ENCODE data around the gene BRAT1.

BRAT1 gene

DNA sequence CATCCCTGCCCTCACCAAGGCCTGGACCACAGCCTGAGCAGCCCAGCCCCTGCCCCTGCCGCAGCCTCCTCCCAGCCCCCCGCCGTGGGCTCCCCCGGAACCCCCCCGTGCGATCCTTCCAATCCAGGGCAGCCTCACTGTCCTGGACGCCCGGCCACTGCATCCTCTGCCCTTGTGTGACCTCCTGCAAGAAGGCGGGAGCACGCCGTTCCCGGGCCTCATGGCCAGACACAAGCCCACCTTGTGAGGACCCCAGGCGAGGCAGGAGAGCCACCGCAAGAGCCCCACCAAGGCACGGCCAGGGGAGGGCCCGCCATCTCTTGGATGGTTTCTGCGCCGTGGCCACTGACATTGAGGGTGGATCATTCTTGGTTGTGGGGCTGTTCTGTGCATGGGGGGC lies 43.6 kb downstream of the BRAT1 start:
- Histone ChIP-seq H3K4me2 (ENCODE audit: low read length) (no peak overlapping the region), H2AK5ac (ENCODE audit: low read length) (no peak overlapping the region), H4K91ac (ENCODE audit: low read depth, low read length) (no peak overlapping the region), H3K36me3 (ENCODE audit: control insufficient read depth in 1 of 2, insufficient read depth in 2 of 2, low read length in 2 of 2) (no peaks in the 10 kb centered on the region), H3K27me3 (ENCODE audit: insufficient read depth, low read length) (no peaks in the 10 kb centered on the region), H4K8ac (ENCODE audit: low read depth, low read length) (no peak overlapping the region), H2BK5ac (ENCODE audit: low read depth, low read length, poor library complexity) (no peak overlapping the region), H3K23ac (ENCODE audit: low read length) (no peak overlapping the region), H3K4me3 (ENCODE audit: low read depth, low read length) (no peak overlapping the region), H2BK12ac (ENCODE audit: low read length) (no peak overlapping the region), H3K9ac (ENCODE audit: low read length) (no peak overlapping the region), H3K4me1 (ENCODE audit: control insufficient read depth in 1 of 2, insufficient read depth in 2 of 2, low read length in 2 of 2) (peaks cover 8 to 15% of the 10 kb centered on the region in 2 experiments), H3K14ac (ENCODE audit: low read length) (no peak overlapping the region), H2AFZ (ENCODE audit: insufficient read depth, low read length, poor library complexity) (no peak overlapping the region), H3K79me1 (ENCODE audit: low read length) (peaks cover under 1% of the 10 kb centered on the region), H3K9me3 (ENCODE audit: insufficient read depth, low read depth, low read length) (peaks cover 5% of the 10 kb centered on the region), H4K12ac (ENCODE audit: low read depth, low read length) (no peak overlapping the region), H3K79me2 (ENCODE audit: control insufficient read depth, insufficient read depth, low read length, poor library complexity) (no peaks in the 10 kb centered on the region), H3K18ac (ENCODE audit: low read length) (no peak overlapping the region), H2BK120ac (ENCODE audit: insufficient read depth, low read length, poor library complexity) (no peak overlapping the region), H3K27ac (ENCODE audit: low read depth, low read length) (no peak overlapping the region), H3K4ac (ENCODE audit: low read depth, low read length) (no peak overlapping the region)
- no CpG with 5 or more reads among the region's 18 CpGs for WGBS (ENCODE audit: extremely low coverage, insufficient coverage, insufficient read length)
- no peak for DNase-seq

DNA sequence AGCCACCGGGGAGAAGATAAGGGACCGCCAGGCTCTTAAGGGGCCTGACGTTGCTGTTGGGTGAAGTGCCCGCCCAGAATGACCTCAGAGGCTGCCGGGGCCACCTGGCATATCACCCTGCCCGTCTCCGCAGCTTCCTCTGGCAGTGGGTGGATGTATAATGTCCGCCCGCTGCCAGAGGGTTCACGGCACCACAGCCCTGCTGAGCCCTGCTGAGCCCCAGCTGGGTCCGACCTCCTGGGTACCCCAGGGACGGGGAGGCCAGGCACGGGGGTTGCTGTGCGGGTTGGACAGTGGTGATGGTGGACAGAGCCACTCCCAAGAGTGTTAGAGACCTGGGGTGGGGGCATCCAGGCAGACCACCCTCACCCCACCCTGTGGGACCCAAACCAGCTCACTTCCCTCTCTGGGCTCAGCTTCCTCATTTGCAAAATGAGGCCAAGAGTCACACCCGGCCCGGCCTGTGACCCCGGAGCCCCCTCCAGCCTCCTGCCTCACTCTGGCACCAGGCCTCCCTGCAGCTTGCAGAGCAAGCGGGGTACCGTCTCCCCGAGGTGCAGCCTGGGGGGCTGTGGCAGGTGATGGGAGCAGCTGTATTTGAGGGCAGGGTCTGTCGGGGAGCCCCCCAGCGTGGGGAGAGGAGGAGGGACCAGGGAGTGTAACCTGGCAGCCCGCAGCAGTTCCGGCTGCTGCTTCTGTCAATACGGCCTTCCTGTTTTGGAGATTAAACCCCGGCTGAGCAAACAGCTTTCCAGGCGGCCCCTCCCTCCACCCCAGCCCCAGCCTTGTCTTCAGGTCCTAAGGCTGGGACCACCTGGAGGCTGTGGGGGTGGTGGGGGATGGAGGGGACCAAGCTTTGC lies 44.2 kb downstream of the BRAT1 start:
- Histone ChIP-seq H2AK5ac (ENCODE audit: low read length) (no peak overlapping the region), H3K36me3 (ENCODE audit: control insufficient read depth in 1 of 2, insufficient read depth in 2 of 2, low read length in 2 of 2) (no peaks in the 10 kb centered on the region)
- WGBS (ENCODE audit: extremely low coverage, insufficient coverage, insufficient read length), result no CpG with 5 or more reads among the region's 27 CpGs

DNA sequence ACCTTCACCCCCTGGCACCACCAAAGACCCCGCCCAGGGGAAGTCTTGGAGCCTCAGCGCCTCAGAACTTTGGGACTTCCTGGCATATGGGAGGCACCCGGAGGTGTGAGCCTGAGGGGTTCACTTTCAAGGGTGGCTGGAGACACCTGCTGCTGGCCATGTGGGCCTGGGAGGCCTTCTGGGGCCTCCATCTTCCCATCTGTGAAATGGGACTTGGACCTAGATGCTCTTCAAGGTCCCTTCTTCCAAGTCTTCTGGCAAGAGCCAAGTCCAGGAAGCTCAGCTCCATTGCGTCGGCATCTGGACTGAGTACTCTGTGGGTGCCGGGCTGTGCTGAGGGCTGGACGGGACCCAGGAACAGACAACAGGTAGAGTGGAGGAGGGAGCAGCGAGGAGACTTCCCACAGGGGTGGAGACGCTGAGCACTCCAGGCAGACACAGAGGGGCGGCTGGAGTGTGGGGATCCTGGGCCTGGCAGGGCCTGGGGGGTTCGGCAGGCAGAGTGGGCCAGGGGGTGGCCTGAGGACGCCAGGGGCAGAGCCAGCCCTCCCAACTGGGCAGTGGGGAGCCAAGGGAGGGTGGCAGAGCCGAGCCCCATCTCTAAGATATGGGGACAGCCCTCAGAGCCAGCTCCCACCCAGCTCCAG lies 45.1 kb downstream of the BRAT1 start:
- no peak overlapping the region for H2AFZ ChIP-seq (ENCODE audit: insufficient read depth, low read length, poor library complexity)
- H3K36me3 ChIP-seq (ENCODE audit: control insufficient read depth in 1 of 2, insufficient read depth in 2 of 2, low read length in 2 of 2), result no peaks in the 10 kb centered on the region
- no peak overlapping the region for H3K18ac ChIP-seq (ENCODE audit: low read length)
- H2BK120ac ChIP-seq (ENCODE audit: insufficient read depth, low read length, poor library complexity), result no peak overlapping the region
- no peak overlapping the region for H4K8ac ChIP-seq (ENCODE audit: low read depth, low read length)
- DNase-seq, result no peak
- no peaks in the 10 kb centered on the region for H3K27me3 ChIP-seq (ENCODE audit: insufficient read depth, low read length)
- H3K79me1 ChIP-seq (ENCODE audit: low read length), result no peaks in the 10 kb centered on the region
- H4K12ac ChIP-seq (ENCODE audit: low read depth, low read length), result no peak overlapping the region
- H2BK12ac ChIP-seq (ENCODE audit: low read length), result no peak overlapping the region
- H2AK5ac ChIP-seq (ENCODE audit: low read length), result no peak overlapping the region
- H2BK5ac ChIP-seq (ENCODE audit: low read depth, low read length, poor library complexity), result no peak overlapping the region
- WGBS (ENCODE audit: extremely low coverage, insufficient coverage, insufficient read length), result no CpG with 5 or more reads among the region's 13 CpGs
- H3K4me3 ChIP-seq (ENCODE audit: low read depth, low read length), result no peak overlapping the region
- no peaks in the 10 kb centered on the region for H3K79me2 ChIP-seq (ENCODE audit: control insufficient read depth, insufficient read depth, low read length, poor library complexity)
- H3K14ac ChIP-seq (ENCODE audit: low read length), result no peak overlapping the region
- no peak overlapping the region for H3K23ac ChIP-seq (ENCODE audit: low read length)
- H3K9me3 ChIP-seq (ENCODE audit: insufficient read depth, low read depth, low read length), result peaks cover 3% of the 10 kb centered on the region
- H3K9ac ChIP-seq (ENCODE audit: low read length), result no peak overlapping the region
- H3K4ac ChIP-seq (ENCODE audit: low read depth, low read length), result no peak overlapping the region
- no peak overlapping the region for H3K4me2 ChIP-seq (ENCODE audit: low read length)
- no peak overlapping the region for H4K91ac ChIP-seq (ENCODE audit: low read depth, low read length)
- peaks cover 2 to 9% of the 10 kb centered on the region in 2 experiments for H3K4me1 ChIP-seq (ENCODE audit: control insufficient read depth in 1 of 2, insufficient read depth in 2 of 2, low read length in 2 of 2)
- H3K27ac ChIP-seq (ENCODE audit: low read depth, low read length), result no peak overlapping the region

More for the DNA sequence above, 44.2 kb downstream of the BRAT1 start:
- H3K27me3 ChIP-seq (ENCODE audit: insufficient read depth, low read length), result no peaks in the 10 kb centered on the region
- H3K4me2 ChIP-seq (ENCODE audit: low read length), result no peak overlapping the region
- H3K4me3 ChIP-seq (ENCODE audit: low read depth, low read length), result no peak overlapping the region
- H3K9me3 ChIP-seq (ENCODE audit: insufficient read depth, low read depth, low read length), result peaks cover 5% of the 10 kb centered on the region
- H3K14ac ChIP-seq (ENCODE audit: low read length), result no peak overlapping the region
- no peak overlapping the region for H3K23ac ChIP-seq (ENCODE audit: low read length)
- peaks cover 2 to 9% of the 10 kb centered on the region in 2 experiments for H3K4me1 ChIP-seq (ENCODE audit: control insufficient read depth in 1 of 2, insufficient read depth in 2 of 2, low read length in 2 of 2)
- no peak overlapping the region for H2BK12ac ChIP-seq (ENCODE audit: low read length)
- H4K8ac ChIP-seq (ENCODE audit: low read depth, low read length), result no peak overlapping the region
- H2BK120ac ChIP-seq (ENCODE audit: insufficient read depth, low read length, poor library complexity), result no peak overlapping the region
- H2BK5ac ChIP-seq (ENCODE audit: low read depth, low read length, poor library complexity), result no peak overlapping the region
- no peak overlapping the region for H2AFZ ChIP-seq (ENCODE audit: insufficient read depth, low read length, poor library complexity)
- no peak for DNase-seq
- H4K12ac ChIP-seq (ENCODE audit: low read depth, low read length), result no peak overlapping the region
- H3K9ac ChIP-seq (ENCODE audit: low read length), result no peak overlapping the region
- H3K79me2 ChIP-seq (ENCODE audit: control insufficient read depth, insufficient read depth, low read length, poor library complexity), result no peaks in the 10 kb centered on the region
- H3K27ac ChIP-seq (ENCODE audit: low read depth, low read length), result no peak overlapping the region
- H3K79me1 ChIP-seq (ENCODE audit: low read length), result no peaks in the 10 kb centered on the region
- no peak overlapping the region for H3K4ac ChIP-seq (ENCODE audit: low read depth, low read length)
- H3K18ac ChIP-seq (ENCODE audit: low read length), result no peak overlapping the region
- no peak overlapping the region for H4K91ac ChIP-seq (ENCODE audit: low read depth, low read length)

DNA sequence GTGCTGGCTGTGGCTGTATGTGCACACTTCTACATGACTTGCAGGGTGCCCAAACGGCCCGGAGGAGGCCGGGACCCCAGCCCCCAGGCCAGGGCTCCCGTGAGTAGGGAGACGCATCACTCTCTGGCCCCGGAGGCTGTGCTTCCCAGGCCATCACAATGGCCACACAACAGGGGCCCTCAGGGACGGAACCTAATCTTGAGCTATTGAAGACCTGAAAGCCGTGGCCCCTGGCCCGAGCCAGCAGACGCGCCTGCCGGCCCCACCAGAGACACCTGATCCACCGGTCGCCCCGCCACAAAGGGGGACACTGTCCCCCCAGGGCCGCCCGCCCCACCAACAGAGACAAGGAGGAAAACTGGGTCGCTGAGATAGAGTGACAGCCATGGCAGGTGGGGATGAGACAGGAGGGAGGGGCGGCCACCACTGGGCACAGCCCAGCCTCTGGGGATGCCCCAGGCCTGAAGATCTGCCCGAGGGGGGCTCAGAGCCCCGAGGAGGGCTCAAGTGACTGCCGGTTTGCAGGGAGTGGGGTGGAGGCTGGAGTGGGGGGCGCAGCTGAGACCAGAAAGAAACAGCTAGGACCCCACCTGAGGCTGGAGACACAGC lies 45.9 kb downstream of the BRAT1 start:
- no peak for DNase-seq
- no peaks in the 10 kb centered on the region for H3K79me1 ChIP-seq (ENCODE audit: low read length)
- H3K79me2 ChIP-seq (ENCODE audit: control insufficient read depth, insufficient read depth, low read length, poor library complexity), result no peaks in the 10 kb centered on the region
- no peak overlapping the region for H3K9ac ChIP-seq (ENCODE audit: low read length)
- H4K8ac ChIP-seq (ENCODE audit: low read depth, low read length), result no peak overlapping the region
- no peak overlapping the region for H3K14ac ChIP-seq (ENCODE audit: low read length)
- H3K4me3 ChIP-seq (ENCODE audit: low read depth, low read length), result no peak overlapping the region
- WGBS (ENCODE audit: extremely low coverage, insufficient coverage, insufficient read length), result no CpG with 5 or more reads among the region's 23 CpGs
- no peak overlapping the region for H2AFZ ChIP-seq (ENCODE audit: insufficient read depth, low read length, poor library complexity)
- H3K27ac ChIP-seq (ENCODE audit: low read depth, low read length), result no peak overlapping the region
- no peak overlapping the region for H2AK5ac ChIP-seq (ENCODE audit: low read length)
- H3K27me3 ChIP-seq (ENCODE audit: insufficient read depth, low read length), result no peaks in the 10 kb centered on the region
- H3K18ac ChIP-seq (ENCODE audit: low read length), result no peak overlapping the region
- no peak overlapping the region for H2BK5ac ChIP-seq (ENCODE audit: low read depth, low read length, poor library complexity)
- H4K91ac ChIP-seq (ENCODE audit: low read depth, low read length), result peak overlapping the region; percentile 28
- H4K12ac ChIP-seq (ENCODE audit: low read depth, low read length), result no peak overlapping the region
- H3K36me3 ChIP-seq (ENCODE audit: control insufficient read depth in 1 of 2, insufficient read depth in 2 of 2, low read length in 2 of 2), result no peaks in the 10 kb centered on the region
- H3K4me1 ChIP-seq (ENCODE audit: control insufficient read depth in 1 of 2, insufficient read depth in 2 of 2, low read length in 2 of 2), result peaks cover 2 to 9% of the 10 kb centered on the region in 2 experiments
- no peak overlapping the region for H3K4me2 ChIP-seq (ENCODE audit: low read length)
- H2BK12ac ChIP-seq (ENCODE audit: low read length), result no peak overlapping the region
- H3K4ac ChIP-seq (ENCODE audit: low read depth, low read length), result no peak overlapping the region
- no peak overlapping the region for H2BK120ac ChIP-seq (ENCODE audit: insufficient read depth, low read length, poor library complexity)
- H3K9me3 ChIP-seq (ENCODE audit: insufficient read depth, low read depth, low read length), result peaks cover 1% of the 10 kb centered on the region
- H3K23ac ChIP-seq (ENCODE audit: low read length), result no peak overlapping the region

All from trophoblast cell (in vitro differentiated cells and primary cell).